Pons (tissue), 1 donor: ENCODE measurements around the gene TTC38.

ENCODE experiments used
- DNase-seq: peaks from one replicate; pipeline ENCODE4 v3.0.0-alpha.2; 2016; ENCODE audit warnings: low spot score

Gene TTC38

GRCh38 chr22:46278656-46279645, 11.1 kb downstream of the TTC38 start:
- DNase-seq, result no peak

DNA sequence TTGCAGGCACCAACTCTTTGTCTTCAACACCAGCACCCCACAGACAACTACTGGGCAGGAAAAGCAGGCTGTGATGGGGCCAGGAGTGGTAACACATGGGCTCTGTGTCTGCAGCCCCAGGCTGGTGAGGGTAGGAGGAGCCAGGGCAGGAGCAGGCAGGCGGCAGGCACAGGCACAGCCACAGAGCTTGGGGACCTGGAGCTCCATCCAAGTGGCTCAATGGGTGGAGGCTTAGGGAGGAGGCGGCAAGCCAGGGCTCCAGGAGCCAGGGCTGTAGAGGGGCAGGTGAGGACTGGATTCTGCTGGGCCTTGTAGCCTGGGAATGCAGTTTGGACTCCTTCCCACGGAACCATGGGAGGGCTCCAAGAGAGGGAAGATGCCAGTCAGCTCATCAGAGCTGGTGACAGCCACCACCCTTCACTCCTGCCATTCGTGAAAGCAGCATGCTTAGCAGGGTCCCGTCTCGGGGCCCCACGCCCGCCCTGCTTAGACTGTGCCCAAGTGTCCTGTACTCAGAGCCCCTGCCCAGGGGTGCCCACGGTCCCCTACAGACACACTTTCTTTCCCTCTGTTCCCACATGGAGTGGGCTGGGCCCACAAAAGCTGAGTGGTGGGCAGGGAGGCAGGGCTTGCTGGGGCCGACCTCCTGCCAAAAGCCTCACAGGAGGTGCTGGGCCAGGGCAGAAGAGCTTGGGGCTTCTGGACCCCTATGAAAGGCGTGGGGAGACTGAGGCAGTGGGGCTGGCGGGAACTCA, 12.4 kb downstream of the TTC38 start:
- no peak for DNase-seq

DNA sequence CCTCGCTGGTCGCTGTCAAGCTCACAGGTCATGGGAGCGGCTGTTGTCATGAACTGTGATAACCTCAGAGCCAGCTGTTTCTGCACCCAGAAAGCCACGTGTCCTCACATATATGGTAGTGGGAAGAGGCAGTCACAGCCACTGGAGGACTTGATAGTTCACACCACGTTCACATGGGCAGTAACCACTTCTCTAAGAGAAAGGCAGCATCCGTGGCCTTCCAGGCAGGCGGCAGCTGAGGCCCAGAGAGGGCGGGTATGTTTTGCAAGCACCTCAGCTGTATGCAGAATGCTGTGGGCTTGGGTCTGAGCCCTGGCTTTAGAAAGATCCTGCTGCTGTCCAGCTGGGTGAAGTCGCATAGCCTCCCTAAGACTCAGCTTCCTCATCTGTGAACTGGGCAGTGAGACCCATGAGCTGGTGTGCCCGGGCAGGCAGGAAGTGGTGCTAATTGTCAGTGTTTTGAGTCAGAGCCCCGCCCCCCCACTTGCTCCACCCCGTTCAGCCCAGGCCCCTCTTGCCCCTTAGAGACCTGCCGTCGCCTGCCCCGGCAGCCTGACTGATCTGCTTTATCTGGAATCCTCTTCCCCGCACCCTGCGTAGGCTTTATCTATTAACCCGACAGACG, 13.3 kb downstream of the TTC38 start:
- peak; percentile 88 for DNase-seq

- DNase-seq, result no peak
Observed at GRCh38 chr22:46281866-46282678, 14.3 kb downstream of the TTC38 start.

DNA sequence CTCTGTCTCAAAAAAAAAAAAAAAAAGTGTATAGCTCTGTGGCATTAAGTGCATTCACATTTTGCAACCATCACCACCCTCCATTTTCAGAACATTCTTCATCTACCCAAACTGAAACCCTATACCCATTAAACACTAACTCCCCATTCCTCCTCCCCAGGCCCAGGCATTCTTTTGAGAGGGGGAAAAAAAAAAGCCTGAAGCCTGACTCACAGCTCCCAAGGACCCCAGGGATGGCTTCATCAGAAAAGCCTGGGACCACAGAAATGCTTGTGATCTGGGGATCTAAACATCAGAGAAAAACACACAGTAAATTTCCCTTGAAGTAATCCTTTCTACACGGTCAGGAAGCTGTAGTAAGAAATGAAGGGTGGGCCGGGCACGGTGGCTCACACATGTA, 18.2 kb downstream of the TTC38 start:
- DNase-seq, result no peak

DNA sequence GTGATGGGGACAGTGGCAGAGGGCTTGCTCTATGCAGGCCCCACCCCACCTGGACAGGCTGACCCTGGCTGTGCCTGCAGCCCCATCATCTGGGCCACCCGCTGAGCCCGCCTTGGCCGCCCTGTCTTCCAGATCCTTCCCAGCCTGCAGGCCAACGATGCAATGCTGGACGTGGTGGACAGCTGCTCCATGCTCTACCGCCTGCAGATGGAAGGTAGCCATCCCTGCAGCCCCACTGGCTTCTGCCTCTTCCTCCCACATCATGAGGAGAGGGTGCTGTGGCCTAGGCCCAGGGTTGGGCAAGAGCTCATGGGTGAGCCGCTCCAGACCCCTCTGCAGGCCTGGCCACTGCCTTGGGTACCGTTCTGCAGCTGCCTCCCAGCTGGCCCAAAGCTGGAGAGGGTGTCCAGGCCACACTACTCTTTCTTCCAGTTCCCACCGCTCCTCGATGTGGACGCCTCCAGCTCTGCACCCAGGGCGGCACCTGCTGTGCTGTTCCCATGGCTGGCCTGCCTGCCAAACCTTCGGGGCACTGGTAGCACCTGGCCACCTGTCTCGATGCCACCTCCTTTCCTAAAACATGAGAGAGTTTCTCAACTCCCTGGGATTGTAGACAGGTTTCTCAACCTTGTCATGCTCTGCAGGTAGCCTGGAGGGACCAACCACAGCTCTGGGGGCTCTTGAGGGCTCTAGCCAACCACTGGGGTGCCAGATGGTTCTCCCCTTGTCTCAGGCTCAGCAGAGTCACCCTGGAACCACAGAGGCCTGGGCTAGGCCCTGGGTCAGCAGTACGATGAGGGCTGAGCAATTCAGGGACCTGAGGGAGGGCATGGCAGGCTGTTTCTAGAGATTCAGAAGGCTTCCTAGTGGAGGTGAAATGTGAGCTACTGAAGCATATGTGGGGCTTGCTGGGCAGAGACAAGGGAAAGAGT, 19.4 kb downstream of the TTC38 start:
- no peak for DNase-seq

DNA sequence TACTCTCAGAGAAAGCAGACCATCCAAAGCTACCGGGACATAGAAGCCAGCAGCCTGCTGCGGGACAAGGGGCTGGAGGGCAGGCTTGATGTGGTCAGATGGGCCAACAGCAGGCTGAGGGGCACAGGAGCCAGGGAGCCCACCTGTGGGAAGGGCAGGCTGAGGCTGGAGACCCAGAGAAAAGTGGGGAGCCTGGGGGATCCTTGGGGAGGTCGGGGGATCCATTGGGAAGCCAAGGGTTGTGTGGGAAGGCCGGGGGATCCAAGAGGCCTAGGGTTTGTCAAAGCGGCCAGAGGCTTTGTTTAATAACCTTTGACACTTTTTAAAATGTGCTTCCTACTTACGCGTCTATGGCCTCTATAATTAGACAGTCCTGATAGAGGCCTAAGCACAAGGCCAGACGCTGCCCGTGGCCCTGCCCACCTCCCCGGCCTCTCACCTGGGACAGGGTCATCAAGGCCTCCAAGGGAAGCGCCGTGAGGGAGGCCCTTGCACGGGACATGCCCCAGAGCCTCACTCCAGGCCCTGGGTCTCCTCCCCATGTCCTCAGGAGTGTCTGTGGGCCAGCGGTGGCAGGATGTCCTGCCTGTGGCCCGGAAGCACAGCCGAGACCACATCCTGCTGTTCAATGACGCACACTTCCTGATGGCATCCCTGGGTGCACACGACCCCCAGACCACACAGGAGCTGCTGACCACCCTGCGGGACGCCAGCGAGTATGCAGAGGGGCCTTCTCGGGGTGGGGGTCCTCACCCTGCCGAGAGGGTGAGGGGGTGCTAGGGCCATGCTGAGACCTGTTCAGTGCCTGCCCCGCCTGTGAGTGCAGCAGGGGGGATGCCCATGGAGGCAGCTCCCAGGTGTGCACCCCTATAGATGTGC, 20.3 kb downstream of the TTC38 start:
- DNase-seq, result no peak

GRCh38 chr22:46288846-46289243, 21.0 kb downstream of the TTC38 start:
- DNase-seq, result no peak

- no peak for DNase-seq
Observed at GRCh38 chr22:46289244-46289891, 21.6 kb downstream of the TTC38 start.

DNA sequence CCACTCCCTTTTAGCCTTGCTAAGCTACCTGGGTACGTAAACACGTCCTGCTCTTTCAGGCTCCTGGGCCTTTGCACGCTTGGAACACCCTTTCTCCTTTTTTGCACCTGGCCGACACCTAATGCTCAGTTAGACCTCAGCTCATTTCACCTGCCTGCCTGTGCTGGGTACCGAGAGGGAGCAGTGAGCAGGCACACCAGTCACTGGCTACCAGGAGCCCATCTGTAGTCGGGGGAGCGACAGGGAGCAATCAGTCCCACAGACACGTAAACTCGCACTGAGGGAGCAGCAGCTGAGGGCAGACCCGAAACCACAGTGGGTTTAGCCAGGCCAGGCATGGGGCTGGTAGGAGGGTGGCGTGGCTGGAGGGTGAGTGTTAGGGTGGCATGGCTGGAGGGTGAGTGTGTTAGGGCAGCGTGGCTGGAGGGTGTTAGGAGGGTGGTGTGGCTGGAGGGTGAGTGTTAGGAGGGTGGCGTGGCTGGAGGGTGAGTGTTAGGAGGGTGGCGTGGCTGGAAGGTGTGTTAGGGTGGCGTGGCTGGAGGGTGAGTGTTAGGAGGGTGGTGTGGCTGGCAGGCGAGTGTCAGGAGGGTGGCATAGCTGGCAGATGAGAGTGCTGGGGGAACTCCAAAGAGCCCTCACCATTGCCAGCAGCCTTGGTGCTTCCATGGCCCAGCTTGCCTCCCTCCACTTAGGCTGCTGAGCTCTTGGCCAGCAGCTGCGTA, 22.5 kb downstream of the TTC38 start:
- no peak for DNase-seq

DNA sequence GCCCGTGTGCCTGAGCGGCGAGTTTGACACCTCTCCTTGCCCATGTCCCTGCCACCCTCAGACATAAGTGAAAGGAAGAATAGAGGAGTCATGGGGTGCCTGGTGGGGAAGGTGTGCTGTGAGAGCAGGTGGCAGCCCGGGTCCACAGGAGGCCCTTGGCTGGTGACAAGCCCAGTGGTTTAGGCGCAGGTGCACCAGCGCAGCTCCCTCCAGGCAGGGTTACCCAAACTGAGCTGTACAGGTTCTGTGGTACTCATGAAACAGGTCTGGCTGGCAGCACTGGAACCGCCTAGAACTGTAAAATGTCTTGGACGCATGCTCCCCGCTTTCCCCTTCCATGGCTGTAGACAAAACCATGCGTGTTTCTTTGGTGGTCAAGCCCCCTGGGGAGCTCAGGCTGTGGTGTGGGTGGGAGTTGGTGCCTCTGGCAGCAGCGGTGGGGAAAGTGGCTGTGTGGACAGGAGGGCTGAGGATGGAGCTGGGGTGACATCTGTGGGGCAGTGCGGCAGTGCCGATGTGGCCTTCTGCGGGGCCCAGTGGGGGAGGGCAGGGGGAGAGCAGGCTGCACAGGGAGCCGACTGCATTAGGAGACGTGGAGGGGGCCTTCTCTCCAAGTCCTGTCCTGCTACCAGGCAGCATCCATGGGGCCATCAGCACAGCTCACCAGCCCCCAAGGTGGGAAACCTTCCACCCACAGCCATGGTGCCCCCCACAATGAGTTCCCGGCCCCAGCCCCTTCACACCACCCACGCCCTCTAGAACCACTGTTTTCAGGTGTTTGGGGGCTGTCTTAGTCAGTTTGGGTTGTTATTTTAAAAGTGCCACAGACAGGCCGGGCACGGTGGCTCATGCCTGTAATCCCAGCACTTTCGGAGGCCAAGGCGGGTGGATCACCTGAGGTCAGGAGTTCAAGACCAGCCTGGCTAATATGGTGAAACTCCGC, 23.3 kb downstream of the TTC38 start:
- no peak for DNase-seq

- DNase-seq, result no peak
Observed at GRCh38 chr22:46292173-46292572, 24.4 kb downstream of the TTC38 start.

DNA sequence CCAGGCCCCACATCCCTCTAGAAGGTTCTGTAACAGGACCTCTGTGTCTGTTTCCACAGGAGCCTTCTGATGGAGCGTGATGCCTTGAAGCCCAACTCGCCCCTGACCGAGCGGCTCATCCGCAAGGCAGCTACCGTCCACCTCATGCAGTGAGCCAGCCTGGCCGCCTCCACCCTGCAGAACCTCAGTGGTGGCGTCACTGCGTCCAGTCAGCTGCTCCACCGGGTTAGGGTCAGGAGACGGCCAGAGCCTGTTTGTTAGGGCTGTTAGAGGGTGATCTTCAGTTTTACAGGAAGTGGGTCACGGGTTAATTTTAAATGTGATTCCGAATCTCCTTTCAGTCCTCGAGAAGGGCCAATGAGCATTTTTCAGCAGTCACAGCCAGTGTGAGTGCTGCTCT, 24.9 kb downstream of the TTC38 start:
- DNase-seq, result no peak

DNA sequence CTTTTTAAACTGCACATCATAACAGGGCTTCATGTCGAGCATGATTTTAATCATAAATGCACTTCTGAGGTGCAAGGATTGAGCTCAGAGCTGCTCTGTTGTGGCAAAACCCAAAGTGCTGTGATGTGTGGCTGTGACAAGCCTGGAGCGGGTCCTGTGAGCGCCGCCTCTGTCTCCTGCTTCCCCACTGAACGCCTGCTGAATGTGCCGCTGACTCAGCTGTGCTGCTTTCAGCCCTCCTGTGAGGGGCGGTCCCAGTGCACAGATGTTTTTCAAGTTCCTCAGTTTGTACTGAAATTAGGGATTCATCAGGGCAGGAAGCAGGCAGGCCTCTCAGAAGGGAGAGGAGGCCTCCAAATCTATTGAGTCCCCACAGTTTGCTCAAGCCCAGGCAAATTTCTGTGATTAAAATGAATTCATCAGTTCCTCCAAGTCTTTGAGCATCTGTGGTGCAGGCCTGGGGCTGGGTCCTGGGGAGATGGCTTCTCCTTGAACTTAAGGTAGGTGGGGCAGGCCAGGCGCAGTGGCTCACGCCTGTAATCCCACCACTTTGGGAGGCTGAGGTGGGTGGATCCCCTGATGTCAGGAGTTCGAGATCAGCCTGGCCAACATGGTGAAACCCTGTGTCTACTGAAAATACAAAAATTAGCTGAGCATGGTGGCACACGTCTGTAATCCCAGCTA, 25.9 kb downstream of the TTC38 start:
- DNase-seq, result peak; percentile 49

DNA sequence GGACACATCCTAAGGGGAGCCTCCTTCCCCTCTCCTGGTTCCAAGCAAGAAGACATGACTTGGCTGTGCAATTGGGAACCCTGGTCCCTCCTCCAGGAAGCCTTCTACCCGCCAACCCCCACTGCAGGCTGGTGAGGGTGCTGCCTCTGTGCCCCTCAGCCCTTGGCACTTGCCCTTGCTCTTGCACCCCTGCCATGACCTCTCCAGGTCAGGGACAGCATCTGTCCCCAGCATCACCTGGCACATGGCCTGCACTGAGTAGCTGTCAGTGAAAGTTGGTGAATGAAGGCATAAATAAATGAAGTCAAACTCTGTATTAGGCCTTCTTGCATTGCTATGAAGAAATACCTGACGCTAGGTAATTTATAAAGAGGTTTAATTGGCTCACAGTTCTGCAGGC, 27.0 kb downstream of the TTC38 start:
- no peak for DNase-seq

DNA sequence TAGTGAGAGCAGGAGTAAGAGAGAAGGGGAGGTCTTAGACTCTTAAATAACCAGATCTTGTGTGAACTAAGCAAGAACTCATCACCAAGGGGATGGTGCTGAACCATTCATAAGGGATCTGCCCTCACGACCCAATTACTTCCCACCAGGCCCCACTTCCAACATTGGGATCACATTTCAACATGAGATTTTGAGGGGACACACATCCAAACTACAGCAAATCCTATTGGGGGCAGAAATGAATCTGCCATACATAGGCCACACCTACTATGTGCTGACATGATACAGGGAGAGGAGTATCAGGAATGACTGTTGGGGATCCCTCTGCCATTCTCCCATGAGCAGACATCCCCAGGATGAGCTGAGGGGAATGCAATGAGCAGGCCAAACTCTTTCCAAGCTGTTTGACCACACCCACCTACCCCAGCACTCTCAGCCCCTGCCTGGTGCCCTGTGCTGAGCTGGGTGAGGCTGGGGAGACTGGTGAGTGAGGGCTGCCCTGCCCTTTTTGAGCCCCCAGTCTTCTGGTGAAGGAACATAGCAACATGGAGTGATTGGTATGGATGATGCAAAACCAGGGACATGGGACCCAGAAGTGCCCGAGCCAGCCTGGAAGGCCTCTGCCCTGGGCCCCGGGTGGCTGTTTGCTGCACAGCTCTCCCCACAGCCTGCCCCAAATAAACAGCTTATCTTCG, 27.6 kb downstream of the TTC38 start:
- DNase-seq, result no peak
